ENCODE data around the gene UBE2M.
A peak's percentile ranks its signal among the peaks of the same experiment; 100 is the strongest.
"Not testable (repeated sequence)": the region's sequence is repeated elsewhere in the genome, so short reads cannot be mapped to it uniquely, and the experiment has no call there.

Gene UBE2M

DNA sequence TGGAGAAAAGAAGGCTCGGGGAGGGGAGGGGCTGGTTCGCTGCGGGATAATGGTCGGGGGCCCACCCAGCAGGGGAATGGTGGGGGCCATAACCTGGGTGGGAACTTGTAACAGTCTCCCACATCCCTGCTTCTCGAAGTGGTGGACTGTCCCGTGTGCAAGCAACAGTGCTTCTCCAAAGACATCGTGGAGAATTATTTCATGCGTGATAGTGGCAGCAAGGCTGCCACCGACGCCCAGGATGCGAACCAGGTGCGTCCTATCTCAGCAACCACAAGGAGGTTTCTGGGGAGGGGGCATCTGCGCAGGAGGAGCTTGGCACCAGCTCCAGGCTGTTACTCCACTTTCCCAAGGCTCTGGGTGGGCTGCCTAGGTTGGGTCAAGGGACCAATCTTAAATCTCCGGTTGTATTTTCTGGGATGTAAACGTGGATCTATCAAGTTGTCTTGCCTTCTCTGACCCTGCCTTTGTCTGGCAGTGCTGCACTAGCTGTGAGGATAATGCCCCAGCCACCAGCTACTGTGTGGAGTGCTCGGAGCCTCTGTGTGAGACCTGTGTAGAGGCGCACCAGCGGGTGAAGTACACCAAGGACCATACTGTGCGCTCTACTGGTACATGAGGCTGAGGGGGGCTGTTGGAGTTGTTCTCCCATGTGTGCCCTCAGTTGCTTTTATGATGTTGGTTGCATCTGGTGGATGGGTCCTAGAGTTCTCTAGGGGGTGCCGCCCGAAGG is 13.0 kb downstream of the UBE2M start:
- no peak for DNase-seq (ENCODE audit: low read depth)
- peak overlapping the region; percentile 95 for H3K4me3 ChIP-seq (ENCODE audit: low read length)
- TF ChIP-seq, protein P1, sequence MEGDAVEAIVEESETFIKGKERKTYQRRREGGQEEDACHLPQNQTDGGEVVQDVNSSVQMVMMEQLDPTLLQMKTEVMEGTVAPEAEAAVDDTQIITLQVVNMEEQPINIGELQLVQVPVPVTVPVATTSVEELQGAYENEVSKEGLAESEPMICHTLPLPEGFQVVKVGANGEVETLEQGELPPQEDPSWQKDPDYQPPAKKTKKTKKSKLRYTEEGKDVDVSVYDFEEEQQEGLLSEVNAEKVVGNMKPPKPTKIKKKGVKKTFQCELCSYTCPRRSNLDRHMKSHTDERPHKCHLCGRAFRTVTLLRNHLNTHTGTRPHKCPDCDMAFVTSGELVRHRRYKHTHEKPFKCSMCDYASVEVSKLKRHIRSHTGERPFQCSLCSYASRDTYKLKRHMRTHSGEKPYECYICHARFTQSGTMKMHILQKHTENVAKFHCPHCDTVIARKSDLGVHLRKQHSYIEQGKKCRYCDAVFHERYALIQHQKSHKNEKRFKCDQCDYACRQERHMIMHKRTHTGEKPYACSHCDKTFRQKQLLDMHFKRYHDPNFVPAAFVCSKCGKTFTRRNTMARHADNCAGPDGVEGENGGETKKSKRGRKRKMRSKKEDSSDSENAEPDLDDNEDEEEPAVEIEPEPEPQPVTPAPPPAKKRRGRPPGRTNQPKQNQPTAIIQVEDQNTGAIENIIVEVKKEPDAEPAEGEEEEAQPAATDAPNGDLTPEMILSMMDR (conservative IDR thresholded peaks at IDR 0.05; ENCODE audit: low read depth, low read length) = no peak

DNA sequence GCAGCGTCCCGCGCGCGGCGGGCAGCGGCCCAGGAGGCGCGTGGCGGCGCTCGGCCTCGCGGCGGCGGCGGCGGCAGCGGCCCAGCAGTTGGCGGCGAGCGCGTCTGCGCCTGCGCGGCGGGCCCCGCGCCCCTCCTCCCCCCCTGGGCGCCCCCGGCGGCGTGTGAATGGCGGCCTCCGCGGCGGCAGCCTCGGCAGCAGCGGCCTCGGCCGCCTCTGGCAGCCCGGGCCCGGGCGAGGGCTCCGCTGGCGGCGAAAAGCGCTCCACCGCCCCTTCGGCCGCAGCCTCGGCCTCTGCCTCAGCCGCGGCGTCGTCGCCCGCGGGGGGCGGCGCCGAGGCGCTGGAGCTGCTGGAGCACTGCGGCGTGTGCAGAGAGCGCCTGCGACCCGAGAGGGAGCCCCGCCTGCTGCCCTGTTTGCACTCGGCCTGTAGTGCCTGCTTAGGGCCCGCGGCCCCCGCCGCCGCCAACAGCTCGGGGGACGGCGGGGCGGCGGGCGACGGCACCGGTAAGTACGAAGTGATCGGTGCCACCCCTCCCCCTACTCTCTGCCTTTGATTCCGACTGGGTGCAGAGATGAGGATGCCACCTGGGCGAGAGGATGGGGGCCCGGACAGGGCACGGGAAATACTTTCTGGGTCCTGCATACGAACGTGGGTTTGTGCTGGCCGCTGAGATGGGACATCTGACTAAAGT is 13.7 kb downstream of the UBE2M start:
- H3K4me3 ChIP-seq (ENCODE audit: low read length) = peak overlapping the region; percentile 95
- DNase-seq (ENCODE audit: low read depth) = no peak
- TF ChIP-seq, protein P1 (conservative IDR thresholded peaks at IDR 0.05; ENCODE audit: low read depth, low read length) = no peak

DNA sequence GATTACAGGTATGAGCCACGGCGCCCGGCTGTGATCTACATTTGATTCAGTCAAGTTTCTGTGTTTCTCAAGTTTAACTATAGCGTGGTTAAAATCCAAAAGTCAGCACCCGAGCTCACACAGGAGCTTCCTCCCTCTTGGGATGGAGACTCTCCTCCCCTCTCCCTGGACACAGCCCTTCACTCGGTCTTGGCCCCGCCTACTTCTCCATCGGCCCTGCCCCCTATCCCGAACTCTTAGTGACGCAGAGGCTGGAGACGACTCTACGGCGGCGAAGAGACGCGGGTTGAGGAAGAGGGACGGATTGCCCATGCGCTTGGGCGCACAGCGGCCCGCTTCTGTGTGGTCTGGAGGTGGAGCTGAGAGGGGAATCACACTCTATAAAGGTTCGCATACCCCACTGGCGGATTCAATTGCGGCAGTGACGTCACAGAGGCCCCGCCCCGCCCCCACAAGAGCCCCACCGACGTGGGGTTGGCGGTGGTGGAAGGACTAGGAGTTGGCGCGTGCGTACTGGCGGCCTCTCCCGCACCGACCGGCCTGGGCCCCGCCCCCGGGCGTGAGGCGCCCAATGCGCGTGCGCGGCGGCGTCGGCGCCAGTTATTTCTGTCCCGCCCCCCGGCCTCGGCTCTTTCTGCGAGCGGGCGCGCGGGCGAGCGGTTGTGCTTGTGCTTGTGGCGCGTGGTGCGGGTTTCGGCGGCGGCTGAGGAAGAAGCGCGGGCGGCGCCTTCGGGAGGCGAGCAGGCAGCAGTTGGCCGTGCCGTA is 14.4 kb downstream of the UBE2M start, which contains the start of gene TRIM28:
Gene TRIM28 (plus strand): TSS at position 239 of the 765 bp plus-strand sequence. CDS start 694 bp downstream, outside the sequence.
- TF ChIP-seq, protein P1 (conservative IDR thresholded peaks at IDR 0.05; ENCODE audit: low read depth, low read length) = no peak

DNA sequence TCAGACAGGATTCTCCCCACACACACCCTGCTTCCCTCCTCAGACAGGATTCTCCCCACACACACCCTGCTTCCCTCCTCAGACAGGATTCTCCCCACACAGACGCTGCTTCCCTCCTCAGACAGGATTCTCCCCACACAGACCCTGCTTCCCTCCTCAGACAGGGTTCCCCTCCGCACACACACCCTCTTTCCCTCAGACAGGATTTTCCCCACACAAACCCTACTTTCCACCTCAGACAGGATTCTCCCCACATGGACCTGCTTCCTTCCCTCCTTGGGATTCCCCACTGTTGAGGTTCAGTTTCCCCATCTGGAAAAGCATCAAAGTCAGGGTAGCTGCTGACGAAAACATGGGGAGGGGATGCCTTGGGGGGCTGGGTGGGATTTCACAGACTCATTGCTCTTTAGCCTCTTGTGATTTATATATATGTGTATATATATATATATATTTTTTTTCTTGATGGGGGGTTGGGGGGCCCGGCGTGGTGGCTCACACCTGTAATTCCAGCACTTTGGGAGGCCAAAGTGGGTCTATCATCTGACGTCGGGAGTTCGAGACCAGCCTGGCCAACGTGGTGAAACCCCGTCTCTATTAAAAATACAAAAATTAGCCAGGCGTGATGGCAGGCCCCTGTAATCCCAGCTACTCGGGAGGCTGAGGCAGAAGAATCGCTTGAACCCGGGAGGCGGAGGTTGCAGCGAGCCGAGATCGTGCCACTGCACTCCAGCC is 15.6 kb downstream of the UBE2M start:
- H3K4me3 ChIP-seq (ENCODE audit: low read length); DNase-seq (ENCODE audit: low read depth): not testable (repeated sequence)

More for the DNA sequence above, 14.4 kb downstream of the UBE2M start, which contains the start of gene TRIM28:
- H3K4me3 ChIP-seq (ENCODE audit: low read length) = peak within 1 kb of the TSS; percentile 95
- peak; percentile 97 for DNase-seq (ENCODE audit: low read depth)

DNA sequence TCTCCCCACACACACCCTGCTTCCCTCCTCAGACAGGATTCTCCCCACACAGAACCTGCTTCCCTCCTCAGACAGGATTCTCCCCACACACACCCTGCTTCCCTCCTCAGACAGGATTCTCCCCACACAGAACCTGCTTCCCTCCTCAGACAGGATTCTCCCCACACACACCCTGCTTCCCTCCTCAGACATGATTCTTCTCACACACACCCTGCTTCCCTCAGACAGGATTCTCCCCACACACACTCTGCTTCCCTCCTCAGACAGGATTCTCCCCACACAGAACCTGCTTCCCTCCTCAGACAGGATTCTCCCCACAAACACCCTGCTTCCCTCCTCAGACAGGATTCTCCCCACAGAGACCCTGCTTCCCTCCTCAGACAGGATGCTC is 19.2 kb downstream of the UBE2M start:
- not testable (repeated sequence) for H3K4me3 ChIP-seq (ENCODE audit: low read length); DNase-seq (ENCODE audit: low read depth)

DNA sequence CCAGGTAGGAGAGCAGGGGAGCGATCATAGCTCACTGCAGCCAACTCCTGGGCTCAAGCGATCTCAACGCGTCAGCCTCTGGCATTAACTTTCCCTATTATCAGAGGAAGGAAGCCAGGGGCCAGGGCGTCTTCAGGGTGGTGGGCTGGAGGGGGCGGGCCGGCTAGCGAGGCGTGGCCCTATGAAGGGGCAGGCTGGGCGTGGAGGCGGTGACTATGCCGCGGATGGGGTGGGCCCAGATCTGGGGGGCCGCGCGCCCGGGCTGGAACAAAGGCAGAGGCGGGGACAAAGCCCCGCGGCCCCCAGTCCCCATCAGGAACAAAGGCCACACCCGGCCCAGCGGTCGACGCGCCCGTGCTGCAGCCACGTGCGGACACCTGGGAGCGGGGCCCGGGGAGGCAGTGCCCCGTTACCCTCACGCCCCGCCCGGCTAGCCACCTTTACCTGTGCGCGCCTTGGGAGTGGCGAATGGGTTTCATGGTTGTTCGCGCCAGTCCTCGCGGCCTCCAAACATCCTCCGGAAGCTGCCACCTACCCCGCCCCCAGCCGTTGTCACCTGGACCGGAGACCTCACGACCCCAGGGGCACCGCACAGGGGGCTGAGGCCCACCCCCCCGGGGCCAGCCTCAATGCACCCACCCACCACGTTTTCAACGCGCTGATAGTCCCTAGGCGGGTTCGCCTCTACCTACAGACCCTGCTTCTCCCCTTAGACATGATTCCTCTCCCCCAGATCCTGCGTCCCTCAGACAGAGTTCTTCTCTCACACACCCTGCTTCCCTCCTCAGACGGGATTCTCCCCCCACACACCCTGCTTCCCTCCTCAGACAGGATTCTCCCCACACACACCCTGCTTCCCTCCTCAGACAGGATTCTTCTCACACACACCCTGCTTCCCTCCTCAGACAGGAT is 19.9 kb downstream of the UBE2M start:
- TF ChIP-seq, protein P1 (conservative IDR thresholded peaks at IDR 0.05; ENCODE audit: low read depth, low read length) = no peak
- DNase-seq (ENCODE audit: low read depth) = no peak
- peak overlapping the region; percentile 28 for H3K4me3 ChIP-seq (ENCODE audit: low read length)

Measured in retinal pigment epithelial cell (primary cell).